ENCODE results near the gene ELF2. TPM values are rescaled to one million over a fixed set of nuclear protein-coding genes. Genes with fewer than 3 reads are reported as not detected.
"Not testable (repeated sequence)": the region's sequence is repeated elsewhere in the genome, so short reads cannot be mapped to it uniquely, and the experiment has no call there.

The ELF2 gene
- total RNA-seq, 4 donors from 2014 or later = 32.0 to 92.0 (median 48.5) TPM

DNA sequence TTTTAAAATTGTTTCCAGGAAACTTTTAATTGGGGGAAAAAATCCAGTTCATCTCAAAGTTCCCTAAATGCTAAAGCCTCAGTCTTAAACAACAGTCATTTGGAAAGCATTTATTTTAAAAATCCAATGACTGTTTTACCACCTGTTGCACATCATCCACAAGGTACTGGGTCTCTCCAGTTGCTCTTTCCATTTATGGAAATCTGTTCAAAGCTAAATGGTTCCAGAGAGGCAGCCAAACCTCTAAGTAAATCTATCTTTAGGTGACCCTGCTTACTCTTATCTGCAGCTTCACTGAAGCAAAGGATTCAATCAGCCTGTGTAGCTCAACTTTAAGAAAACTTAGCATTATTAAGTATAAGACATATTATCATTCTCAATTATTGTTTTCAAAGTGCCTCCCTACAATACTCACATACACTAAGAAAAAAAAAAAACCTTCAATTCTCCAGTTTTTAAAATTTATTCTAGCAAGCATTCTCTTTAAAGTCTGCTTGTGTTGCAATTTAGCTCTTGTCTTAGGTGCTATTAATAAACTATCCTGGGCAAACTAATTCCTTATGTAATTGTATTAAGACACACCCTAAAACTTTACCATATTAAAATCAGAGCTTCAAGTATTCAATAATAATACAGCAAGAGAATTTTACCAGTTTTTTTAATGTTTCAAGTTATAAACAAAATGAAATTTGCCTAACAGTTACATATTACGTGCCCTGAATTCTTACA is 100.8 kb downstream of the ELF2 start:
- Histone ChIP-seq H3K4me1 (peaks cover 30% of the 10 kb centered on the region), H3K36me3 (peaks cover 8% of the 10 kb centered on the region), H3K27ac (no peak overlapping the region), H3K27me3 (no peaks in the 10 kb centered on the region), H3K4me3 (no peak overlapping the region), H3K9me3 (no peaks in the 10 kb centered on the region)
- TF ChIP-seq EP300 (IDR thresholded peaks at IDR 0.05) (no peak), POLR2AphosphoS5 (IDR thresholded peaks at IDR 0.05) (no peak), POLR2A (IDR thresholded peaks at IDR 0.05) (no peak)
- TF ChIP-seq, protein P1, sequence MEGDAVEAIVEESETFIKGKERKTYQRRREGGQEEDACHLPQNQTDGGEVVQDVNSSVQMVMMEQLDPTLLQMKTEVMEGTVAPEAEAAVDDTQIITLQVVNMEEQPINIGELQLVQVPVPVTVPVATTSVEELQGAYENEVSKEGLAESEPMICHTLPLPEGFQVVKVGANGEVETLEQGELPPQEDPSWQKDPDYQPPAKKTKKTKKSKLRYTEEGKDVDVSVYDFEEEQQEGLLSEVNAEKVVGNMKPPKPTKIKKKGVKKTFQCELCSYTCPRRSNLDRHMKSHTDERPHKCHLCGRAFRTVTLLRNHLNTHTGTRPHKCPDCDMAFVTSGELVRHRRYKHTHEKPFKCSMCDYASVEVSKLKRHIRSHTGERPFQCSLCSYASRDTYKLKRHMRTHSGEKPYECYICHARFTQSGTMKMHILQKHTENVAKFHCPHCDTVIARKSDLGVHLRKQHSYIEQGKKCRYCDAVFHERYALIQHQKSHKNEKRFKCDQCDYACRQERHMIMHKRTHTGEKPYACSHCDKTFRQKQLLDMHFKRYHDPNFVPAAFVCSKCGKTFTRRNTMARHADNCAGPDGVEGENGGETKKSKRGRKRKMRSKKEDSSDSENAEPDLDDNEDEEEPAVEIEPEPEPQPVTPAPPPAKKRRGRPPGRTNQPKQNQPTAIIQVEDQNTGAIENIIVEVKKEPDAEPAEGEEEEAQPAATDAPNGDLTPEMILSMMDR (IDR thresholded peaks at IDR 0.05) = no peak
- DNase-seq (ENCODE audit: low spot score in 2 of 2) = no peak
- WGBS = 84% methylated on average over 1 of the region's 1 CpG

DNA sequence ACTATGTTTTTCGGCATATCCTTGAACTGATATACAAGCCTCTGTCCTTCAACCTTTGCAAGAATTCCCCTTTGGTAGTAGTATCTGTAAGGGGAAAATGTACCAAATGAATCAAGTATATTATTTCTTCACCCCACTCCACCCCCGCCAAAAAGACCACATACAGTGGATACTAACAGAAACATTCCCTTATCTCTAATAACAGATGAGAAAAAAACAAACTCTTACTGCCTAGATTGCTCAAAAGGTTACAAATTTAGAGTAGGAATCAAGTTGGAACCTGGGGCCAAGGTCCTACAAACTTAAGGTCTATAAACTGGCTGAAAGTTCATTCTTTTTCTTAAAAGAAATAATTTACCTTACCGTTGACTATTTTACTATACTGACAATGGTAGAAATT is 116.4 kb downstream of the ELF2 start:
- WGBS = 93% methylated on average over 3 of the region's 3 CpGs
- H3K9me3 ChIP-seq = no peaks in the 10 kb centered on the region
- TF ChIP-seq EP300 (IDR thresholded peaks at IDR 0.05) = no peak

DNA sequence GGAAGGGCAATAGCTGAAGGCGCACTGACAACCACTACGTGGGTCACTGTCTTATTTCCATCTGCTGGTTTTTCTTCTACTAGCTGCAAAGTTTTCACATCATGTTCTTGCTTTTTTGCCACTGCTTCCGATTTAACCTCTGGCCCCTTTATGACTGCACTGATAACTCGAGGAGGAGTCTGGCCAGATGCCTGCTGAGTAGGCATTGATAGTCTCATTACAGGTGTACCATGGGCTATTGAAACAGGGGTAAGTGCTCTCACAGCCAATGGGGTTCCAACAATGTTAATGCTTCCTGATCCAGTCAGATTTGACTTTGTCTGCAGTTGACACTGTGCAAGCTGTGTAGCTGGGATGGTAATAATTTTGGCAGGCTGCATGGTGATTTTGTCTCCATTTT is 118.0 kb downstream of the ELF2 start:
- peaks cover 74% of the 10 kb centered on the region for H3K36me3 ChIP-seq

More for the DNA sequence above, 116.4 kb downstream of the ELF2 start:
- Histone ChIP-seq H3K27me3 (no peaks in the 10 kb centered on the region), H3K27ac (no peak overlapping the region), H3K36me3 (peaks cover 79% of the 10 kb centered on the region), H3K4me3 (no peak overlapping the region), H3K4me1 (no peaks in the 10 kb centered on the region)
- no peak for DNase-seq (ENCODE audit: low spot score in 2 of 2)

DNA sequence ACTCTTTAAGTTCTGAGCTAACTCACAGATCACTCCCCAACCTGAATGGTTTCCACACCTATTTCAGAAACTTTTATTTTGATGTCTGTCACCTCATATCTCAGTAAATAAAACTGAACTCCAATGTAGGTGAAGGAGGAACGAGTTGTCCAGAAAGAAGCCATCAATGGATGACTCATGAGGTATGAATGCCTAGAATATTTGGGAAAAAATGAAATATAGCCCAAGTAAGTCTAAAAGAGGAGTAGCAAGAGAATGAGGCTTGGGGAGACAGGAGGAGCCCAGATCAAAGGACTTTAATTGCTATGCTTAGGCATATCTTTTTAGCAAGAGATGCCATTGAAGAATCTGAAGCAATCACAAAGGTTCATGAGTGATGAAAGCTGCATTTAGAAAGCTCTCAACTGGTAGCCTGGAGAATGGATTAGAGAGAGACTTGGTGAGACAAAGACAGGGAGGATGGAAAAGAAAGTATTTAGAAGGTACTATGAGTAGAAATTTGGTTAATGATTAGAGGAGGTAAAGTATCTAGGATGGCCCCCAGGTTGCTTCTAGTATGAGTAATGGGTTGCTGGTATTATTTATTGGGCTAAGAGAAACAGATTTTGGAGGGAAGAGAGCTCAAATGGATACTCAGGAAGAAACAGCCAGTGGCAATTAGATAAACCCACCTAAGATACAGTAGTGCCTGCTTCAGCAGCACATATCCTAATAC is 122.1 kb downstream of the ELF2 start:
- TF ChIP-seq, protein P1 (IDR thresholded peaks at IDR 0.05) = no peak
- no peak for TF ChIP-seq POLR2AphosphoS5 (IDR thresholded peaks at IDR 0.05)
- no peak for TF ChIP-seq EP300 (IDR thresholded peaks at IDR 0.05)
- TF ChIP-seq POLR2A (IDR thresholded peaks at IDR 0.05) = no peak
- 23% methylated on average over 1 of the region's 1 CpG for WGBS
- no peaks in the 10 kb centered on the region for H3K4me1 ChIP-seq

More for the DNA sequence above, 118.0 kb downstream of the ELF2 start:
- not testable (repeated sequence) for DNase-seq (ENCODE audit: low spot score in 2 of 2); H3K4me1 ChIP-seq; H3K9me3 ChIP-seq; H3K27me3 ChIP-seq; H3K27ac ChIP-seq; H3K4me3 ChIP-seq
- 69% methylated on average over 4 of the region's 4 CpGs for WGBS

DNA sequence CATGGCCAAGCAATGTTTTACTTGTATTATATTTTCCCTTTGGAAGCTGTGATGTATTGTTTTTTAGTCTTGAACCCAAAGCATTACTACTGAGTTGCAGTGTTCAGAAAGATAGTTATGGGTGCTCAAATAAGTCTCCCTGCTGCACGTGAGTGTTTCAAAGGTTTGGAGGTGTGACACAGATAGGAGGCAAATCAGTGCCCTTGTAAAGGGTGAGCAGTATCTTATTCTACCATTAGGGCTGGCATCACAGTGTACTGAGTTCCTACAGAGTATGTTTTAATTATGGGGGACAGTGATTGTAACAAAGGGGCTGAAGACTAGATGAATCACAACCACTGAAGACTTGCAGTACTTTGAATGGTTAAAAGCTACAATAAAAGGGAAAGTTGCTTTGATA is 123.1 kb downstream of the ELF2 start:
- Histone ChIP-seq H3K27ac (no peak overlapping the region), H3K4me1 (no peaks in the 10 kb centered on the region), H3K36me3 (peaks cover 47% of the 10 kb centered on the region), H3K4me3 (no peak overlapping the region), H3K27me3 (no peaks in the 10 kb centered on the region), H3K9me3 (no peaks in the 10 kb centered on the region)
- WGBS = 96% methylated on average over 1 of the region's 1 CpG
- TF ChIP-seq EP300 (IDR thresholded peaks at IDR 0.05) = no peak
- TF ChIP-seq POLR2A (IDR thresholded peaks at IDR 0.05) = no peak
- no peak for TF ChIP-seq POLR2AphosphoS5 (IDR thresholded peaks at IDR 0.05)
- TF ChIP-seq, protein P1 (IDR thresholded peaks at IDR 0.05) = no peak
- DNase-seq (ENCODE audit: low spot score in 2 of 2) = no peak

More for the DNA sequence above, 122.1 kb downstream of the ELF2 start:
- H3K27ac ChIP-seq = no peak overlapping the region
- no peak overlapping the region for H3K4me3 ChIP-seq
- DNase-seq (ENCODE audit: low spot score in 2 of 2) = no peak
- peaks cover 58% of the 10 kb centered on the region for H3K36me3 ChIP-seq
- no peaks in the 10 kb centered on the region for H3K9me3 ChIP-seq
- H3K27me3 ChIP-seq = no peaks in the 10 kb centered on the region

DNA sequence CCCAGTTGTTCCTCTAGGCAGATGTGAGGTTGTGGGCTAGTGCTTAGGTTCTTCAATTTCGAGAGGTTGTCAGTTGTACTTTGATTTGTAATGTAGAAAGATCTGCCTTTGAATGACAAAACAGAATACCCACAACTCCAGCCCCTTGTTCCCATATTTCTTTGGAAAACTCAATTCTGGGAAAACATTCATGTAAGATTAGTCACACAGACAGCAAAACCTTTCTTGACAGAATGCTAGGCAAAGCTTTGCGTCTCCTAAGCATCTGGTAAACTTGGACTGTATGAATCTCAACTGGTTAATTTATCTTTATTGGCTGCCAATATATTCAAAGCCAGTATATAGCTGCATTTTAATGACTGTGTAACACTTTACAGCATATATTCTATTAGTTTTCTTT is 126.6 kb downstream of the ELF2 start:
- no peak for TF ChIP-seq EP300 (IDR thresholded peaks at IDR 0.05)
- TF ChIP-seq POLR2A (IDR thresholded peaks at IDR 0.05) = no peak
- TF ChIP-seq, protein P1 (IDR thresholded peaks at IDR 0.05) = no peak
- TF ChIP-seq POLR2AphosphoS5 (IDR thresholded peaks at IDR 0.05) = no peak
- 81% methylated on average over 2 of the region's 2 CpGs for WGBS
- Histone ChIP-seq H3K4me1 (no peaks in the 10 kb centered on the region), H3K4me3 (no peak overlapping the region), H3K27ac (no peak overlapping the region), H3K9me3 (no peaks in the 10 kb centered on the region), H3K27me3 (no peaks in the 10 kb centered on the region), H3K36me3 (peaks cover 50% of the 10 kb centered on the region)
- DNase-seq (ENCODE audit: low spot score in 2 of 2) = no peak

All from suprapubic skin (tissue), 4 donors.